GM12875 (cell line): ENCODE results near the gene SRI.
"Not testable (repeated sequence)": the region's sequence is repeated elsewhere in the genome, so short reads cannot be mapped to it uniquely, and the experiment has no call there.

Experiments
- H3K4me3 ChIP-seq: one replicate; pipeline ENCODE4 v1.5.1; 2011; ENCODE audit warnings: low read depth, low read length, control low read depth
- TF ChIP-seq, protein P1 (sequence below): IDR thresholded peaks from 2 replicates; pipeline ENCODE4 v1.5.1; 2011; ENCODE audit warnings: low read depth, mild to moderate bottlenecking, control low read depth, inconsistent platforms, low read length, moderate library complexity, borderline replicate concordance; ENCODE audit not compliant: insufficient read depth

SRI gene

GRCh38 chr7:88219781-88220747 is at the start of gene SRI:
Gene SRI, minus strand, starts transcription at chr7:88220038. Its CDS starts 12 bp downstream, at chr7:88220026.
- H3K4me3 ChIP-seq, result peak within 1 kb of the TSS; percentile 96
- TF ChIP-seq, protein P1, sequence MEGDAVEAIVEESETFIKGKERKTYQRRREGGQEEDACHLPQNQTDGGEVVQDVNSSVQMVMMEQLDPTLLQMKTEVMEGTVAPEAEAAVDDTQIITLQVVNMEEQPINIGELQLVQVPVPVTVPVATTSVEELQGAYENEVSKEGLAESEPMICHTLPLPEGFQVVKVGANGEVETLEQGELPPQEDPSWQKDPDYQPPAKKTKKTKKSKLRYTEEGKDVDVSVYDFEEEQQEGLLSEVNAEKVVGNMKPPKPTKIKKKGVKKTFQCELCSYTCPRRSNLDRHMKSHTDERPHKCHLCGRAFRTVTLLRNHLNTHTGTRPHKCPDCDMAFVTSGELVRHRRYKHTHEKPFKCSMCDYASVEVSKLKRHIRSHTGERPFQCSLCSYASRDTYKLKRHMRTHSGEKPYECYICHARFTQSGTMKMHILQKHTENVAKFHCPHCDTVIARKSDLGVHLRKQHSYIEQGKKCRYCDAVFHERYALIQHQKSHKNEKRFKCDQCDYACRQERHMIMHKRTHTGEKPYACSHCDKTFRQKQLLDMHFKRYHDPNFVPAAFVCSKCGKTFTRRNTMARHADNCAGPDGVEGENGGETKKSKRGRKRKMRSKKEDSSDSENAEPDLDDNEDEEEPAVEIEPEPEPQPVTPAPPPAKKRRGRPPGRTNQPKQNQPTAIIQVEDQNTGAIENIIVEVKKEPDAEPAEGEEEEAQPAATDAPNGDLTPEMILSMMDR, result peak; percentile 88

- no peak overlapping the region for H3K4me3 ChIP-seq
- TF ChIP-seq, protein P1, result no peak
Observed at GRCh38 chr7:88269586-88269985, 49.7 kb upstream of the SRI start.

DNA sequence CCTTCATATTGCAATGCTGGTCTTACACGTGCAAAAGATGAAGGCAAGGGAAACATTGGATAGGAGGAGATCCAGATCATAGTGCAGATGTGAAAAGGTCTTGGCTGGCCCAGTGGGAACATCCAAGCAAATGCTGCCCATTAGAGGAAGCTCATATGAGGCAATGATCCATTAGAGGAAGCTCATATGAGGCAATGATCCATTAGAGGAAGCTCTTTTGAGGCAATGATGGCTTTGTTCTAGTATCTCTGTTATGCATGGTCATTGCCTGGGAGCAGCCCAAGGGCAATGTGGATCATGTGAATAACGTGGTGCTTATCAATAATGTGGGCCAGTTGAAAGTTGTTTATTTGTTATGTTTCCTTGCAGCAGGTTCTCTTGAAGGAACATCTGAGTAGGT is 49.0 kb upstream of the SRI start:
- TF ChIP-seq, protein P1, result no peak

GRCh38 chr7:88268051-88268450 is 48.2 kb upstream of the SRI start:
- TF ChIP-seq, protein P1, result no peak
- H3K4me3 ChIP-seq, result no peak overlapping the region

More for the DNA sequence above, 49.0 kb upstream of the SRI start:
- no peak overlapping the region for H3K4me3 ChIP-seq

DNA sequence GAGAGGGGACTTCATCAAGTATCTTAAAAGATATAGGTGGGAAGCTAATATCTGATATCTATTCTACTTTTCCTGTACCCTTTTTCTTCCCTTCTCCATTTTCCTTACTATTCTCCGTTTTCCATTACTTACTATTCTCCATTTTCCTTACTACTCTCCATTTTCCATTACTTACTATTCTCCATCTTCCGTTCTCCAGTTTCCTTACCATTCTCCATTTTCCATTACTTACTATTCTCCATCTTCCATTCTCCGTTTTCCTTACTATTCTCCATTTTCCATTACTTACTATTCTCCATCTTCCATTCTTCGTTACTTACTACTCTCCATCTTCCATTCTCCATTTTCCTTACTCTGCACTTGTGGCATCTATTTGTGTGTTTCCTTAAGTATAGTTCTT is 47.6 kb upstream of the SRI start:
- no peak overlapping the region for H3K4me3 ChIP-seq
- TF ChIP-seq, protein P1, result no peak

DNA sequence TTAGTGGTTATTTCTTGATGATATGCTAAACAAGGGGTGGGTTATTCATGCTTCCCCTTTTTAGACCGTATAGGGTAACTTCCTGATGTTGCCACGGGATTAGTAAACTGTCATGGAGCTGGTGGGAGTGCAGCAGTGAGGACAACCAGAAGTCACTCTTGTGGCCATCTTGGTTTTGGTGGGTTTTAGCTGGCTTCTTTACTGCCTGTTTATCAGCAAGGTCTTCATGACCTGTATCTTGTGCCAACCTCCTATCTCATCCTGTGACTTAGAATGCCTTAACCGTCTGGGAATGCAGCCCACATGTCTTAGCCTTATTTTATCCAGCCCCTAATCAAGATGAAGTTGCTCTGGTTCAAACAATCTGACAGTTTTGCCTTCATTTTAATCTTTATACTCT is 45.1 kb upstream of the SRI start:
- H3K4me3 ChIP-seq, result not testable (repeated sequence)

- H3K4me3 ChIP-seq, result no peak overlapping the region
- TF ChIP-seq, protein P1, result no peak
Observed at GRCh38 chr7:88262562-88262961, 42.7 kb upstream of the SRI start.
